HG03575 (cell line): ENCODE measurements around the gene RTN4.

Source experiments
- ATAC-seq: cut with Tn5 transposase; IDR thresholded peaks from one replicate; pipeline ENCODE4 v1.9.1; 2021; ENCODE audit not compliant: unreplicated experiment, insufficient number of reproducible peaks, low FRiP score; ENCODE audit errors: extremely low read depth

The RTN4 gene

GRCh38 chr2:54984476-54984875 lies 65.8 kb downstream of the RTN4 start:
- ATAC-seq, result no peak

GRCh38 chr2:54983345-54984220 lies 66.7 kb downstream of the RTN4 start:
- ATAC-seq, result no peak

- ATAC-seq, result no peak
Measured at GRCh38 chr2:54981385-54981784, 68.9 kb downstream of the RTN4 start.

- ATAC-seq, result no peak
Measured at GRCh38 chr2:54979321-54980044, 70.8 kb downstream of the RTN4 start.

- ATAC-seq, result peak; percentile 93
Measured at GRCh38 chr2:54977149-54977548, 73.1 kb downstream of the RTN4 start.

GRCh38 chr2:54975598-54976492 lies 74.4 kb downstream of the RTN4 start:
- ATAC-seq, result no peak

- no peak for ATAC-seq
Measured at GRCh38 chr2:54975175-54975574, 75.1 kb downstream of the RTN4 start.

- ATAC-seq, result no peak
Measured at GRCh38 chr2:54969940-54970338, 80.3 kb downstream of the RTN4 start.

GRCh38 chr2:54969295-54969939 lies 80.8 kb downstream of the RTN4 start:
- no peak for ATAC-seq

- ATAC-seq, result no peak
Measured at GRCh38 chr2:54968561-54969218, 81.6 kb downstream of the RTN4 start.

- no peak for ATAC-seq
Measured at GRCh38 chr2:54967759-54968365, 82.4 kb downstream of the RTN4 start.

GRCh38 chr2:54967269-54967668 lies 83.0 kb downstream of the RTN4 start:
- no peak for ATAC-seq

- ATAC-seq, result no peak
Measured at GRCh38 chr2:54966837-54967236, 83.4 kb downstream of the RTN4 start.

- ATAC-seq, result no peak
Measured at GRCh38 chr2:54966165-54966832, 84.0 kb downstream of the RTN4 start.

GRCh38 chr2:54965425-54965824 lies 84.8 kb downstream of the RTN4 start:
- ATAC-seq, result no peak

GRCh38 chr2:54964816-54965215 lies 85.4 kb downstream of the RTN4 start:
- no peak for ATAC-seq

GRCh38 chr2:54964271-54964670 lies 86.0 kb downstream of the RTN4 start:
- no peak for ATAC-seq

GRCh38 chr2:54963476-54963875 lies 86.8 kb downstream of the RTN4 start:
- no peak for ATAC-seq
